ENCODE measurements around the gene MAPK13.

Gene MAPK13

DNA sequence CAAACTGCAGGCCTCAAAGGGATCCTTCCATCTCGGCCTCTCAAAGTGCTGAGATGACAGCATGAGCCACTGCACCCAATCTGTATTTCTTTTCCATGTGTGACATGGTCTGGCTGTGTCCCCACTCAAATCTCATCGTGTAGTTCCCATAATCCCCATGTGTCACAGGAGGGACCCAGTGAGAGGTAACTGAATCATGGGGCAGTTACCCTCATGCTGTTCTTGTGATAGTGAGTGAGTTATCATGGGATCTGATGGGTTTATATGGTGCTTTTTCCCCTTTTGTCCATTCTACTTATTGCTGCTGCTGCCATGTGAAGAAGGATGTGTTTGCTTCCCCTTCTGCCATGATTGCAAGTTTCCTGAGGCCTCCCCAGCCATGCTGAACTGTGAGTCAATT is 55.9 kb downstream of the MAPK13 start:
- Histone ChIP-seq H3K4me1 (ENCODE audit: low read length) (no peaks in the 10 kb centered on the region), H3K9me2 (replicated peaks; ENCODE audit: insufficient read depth, low read length) (no peaks in the 10 kb centered on the region), H3K4me2 (ENCODE audit: low read depth, low read length) (no peak overlapping the region), H3K27me3 (replicated peaks; ENCODE audit: insufficient read depth, low read length) (no peaks in the 10 kb centered on the region), H3K27ac (ENCODE audit: low read length) (no peak overlapping the region), H3F3A (ENCODE audit: insufficient read depth, low read length) (no peaks in the 10 kb centered on the region), H4K20me1 (ENCODE audit: insufficient read depth, low read length) (no peaks in the 10 kb centered on the region), H3K4me3 (ENCODE audit: low read length) (no peak overlapping the region), H3K36me3 (replicated peaks; ENCODE audit: insufficient read depth, low read length) (no peaks in the 10 kb centered on the region), H3K9me3 (replicated peaks; ENCODE audit: insufficient read depth, low read length) (no peaks in the 10 kb centered on the region), H3K9ac (ENCODE audit: low read length) (no peak overlapping the region), H2AFZ (ENCODE audit: low read length) (no peak overlapping the region), H3K79me2 (ENCODE audit: low read length) (no peaks in the 10 kb centered on the region)
- TF ChIP-seq EZH2 (optimal IDR thresholded peaks at IDR 0.05; ENCODE audit: low read depth, low read length) (no peak), EZH2phosphoT487 (IDR thresholded peaks at IDR 0.05; ENCODE audit: low read length) (no peak)
- TF ChIP-seq, protein P1, sequence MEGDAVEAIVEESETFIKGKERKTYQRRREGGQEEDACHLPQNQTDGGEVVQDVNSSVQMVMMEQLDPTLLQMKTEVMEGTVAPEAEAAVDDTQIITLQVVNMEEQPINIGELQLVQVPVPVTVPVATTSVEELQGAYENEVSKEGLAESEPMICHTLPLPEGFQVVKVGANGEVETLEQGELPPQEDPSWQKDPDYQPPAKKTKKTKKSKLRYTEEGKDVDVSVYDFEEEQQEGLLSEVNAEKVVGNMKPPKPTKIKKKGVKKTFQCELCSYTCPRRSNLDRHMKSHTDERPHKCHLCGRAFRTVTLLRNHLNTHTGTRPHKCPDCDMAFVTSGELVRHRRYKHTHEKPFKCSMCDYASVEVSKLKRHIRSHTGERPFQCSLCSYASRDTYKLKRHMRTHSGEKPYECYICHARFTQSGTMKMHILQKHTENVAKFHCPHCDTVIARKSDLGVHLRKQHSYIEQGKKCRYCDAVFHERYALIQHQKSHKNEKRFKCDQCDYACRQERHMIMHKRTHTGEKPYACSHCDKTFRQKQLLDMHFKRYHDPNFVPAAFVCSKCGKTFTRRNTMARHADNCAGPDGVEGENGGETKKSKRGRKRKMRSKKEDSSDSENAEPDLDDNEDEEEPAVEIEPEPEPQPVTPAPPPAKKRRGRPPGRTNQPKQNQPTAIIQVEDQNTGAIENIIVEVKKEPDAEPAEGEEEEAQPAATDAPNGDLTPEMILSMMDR (IDR thresholded peaks at IDR 0.05; ENCODE audit: low read length) = no peak
- no peak for DNase-seq

- DNase-seq = no peak
- no peaks in the 10 kb centered on the region for H3K36me3 ChIP-seq (replicated peaks; ENCODE audit: insufficient read depth, low read length)
- H3K4me2 ChIP-seq (ENCODE audit: low read depth, low read length) = no peak overlapping the region
- H4K20me1 ChIP-seq (ENCODE audit: insufficient read depth, low read length) = no peaks in the 10 kb centered on the region
- no peaks in the 10 kb centered on the region for H3K79me2 ChIP-seq (ENCODE audit: low read length)
- no peak overlapping the region for H3K27ac ChIP-seq (ENCODE audit: low read length)
- no peak overlapping the region for H3K9ac ChIP-seq (ENCODE audit: low read length)
- H3K4me3 ChIP-seq (ENCODE audit: low read length) = no peak overlapping the region
- no peaks in the 10 kb centered on the region for H3K27me3 ChIP-seq (replicated peaks; ENCODE audit: insufficient read depth, low read length)
- TF ChIP-seq, protein P1 (IDR thresholded peaks at IDR 0.05; ENCODE audit: low read length) = no peak
- TF ChIP-seq EZH2phosphoT487 (IDR thresholded peaks at IDR 0.05; ENCODE audit: low read length) (no peak), EZH2 (optimal IDR thresholded peaks at IDR 0.05; ENCODE audit: low read depth, low read length) (no peak)
- no peak overlapping the region for H2AFZ ChIP-seq (ENCODE audit: low read length)
- no peaks in the 10 kb centered on the region for H3F3A ChIP-seq (ENCODE audit: insufficient read depth, low read length)
- H3K9me3 ChIP-seq (replicated peaks; ENCODE audit: insufficient read depth, low read length) = no peaks in the 10 kb centered on the region
- H3K9me2 ChIP-seq (replicated peaks; ENCODE audit: insufficient read depth, low read length) = no peaks in the 10 kb centered on the region
- H3K4me1 ChIP-seq (ENCODE audit: low read length) = no peaks in the 10 kb centered on the region
Observed at GRCh38 chr6:36187446-36187845, 57.1 kb downstream of the MAPK13 start.
